PC-9 (cell line): ENCODE data around the gene GABRA4. TPM values are rescaled to one million over a fixed set of nuclear protein-coding genes. Genes with fewer than 3 reads are reported as not detected.

Experiments used
- BruUV-seq: library from RNA; stranded (reverse); fragments of 400-500 nt; replicated peaks from 2 replicates; lab custom pipeline; 2021; lab: Mats Ljungman, UMichigan
- CTCF ChIA-PET: fragments of 300-600 bp; sonication (Branson Sonifier 250); formaldehyde crosslinking; loops from one replicate; lab custom pipeline; 2022; ENCODE audit warnings: antibody characterized with exemption; lab: Charles Lee
- POLR2A ChIA-PET: fragments of 300-600 bp; sonication (Branson Sonifier 250); formaldehyde crosslinking; loops from one replicate; lab custom pipeline; 2022; ENCODE audit warnings: antibody characterized with exemption; ENCODE audit not compliant: unreplicated experiment; lab: Charles Lee
- DNase-seq, 2 experiments: peaks; one replicate each; pipeline versions ENCODE4 v3.0.0 to v3.0.0-alpha.2; 2015 to 2022; ENCODE audit warnings: mixed read lengths in 1 of 2
- H2AFZ ChIP-seq: fragments of 200-600 bp; sonication (generic); 2 replicates; pipeline ENCODE4 v1.8.1; 2017; ENCODE audit warnings: antibody characterized with exemption
- H3F3A ChIP-seq: fragments of 200-600 bp; sonication (generic); 2 replicates; pipeline ENCODE4 v1.8.1; 2017; ENCODE audit warnings: antibody characterized with exemption, mild to moderate bottlenecking, low read depth; ENCODE audit not compliant: insufficient read depth
- H3K27ac ChIP-seq: fragments of 200-600 bp; sonication (generic); 2 replicates; pipeline ENCODE4 v1.6.1; 2016; ENCODE audit warnings: mixed run types
- H3K27me3 ChIP-seq: fragments of 200-600 bp; sonication (generic); 2 replicates; pipeline ENCODE4 v1.6.1; 2016; ENCODE audit warnings: low read depth, mixed run types; ENCODE audit not compliant: insufficient read depth
- H3K36me3 ChIP-seq: fragments of 200-600 bp; sonication (generic); 2 replicates; pipeline ENCODE4 v1.6.1; 2016; ENCODE audit warnings: low read depth, mixed run types
- H3K4me1 ChIP-seq: fragments of 200-600 bp; sonication (generic); replicated peaks from 2 replicates; pipeline ENCODE4 v1.6.1; 2016; ENCODE audit warnings: mixed run types; ENCODE audit not compliant: insufficient read depth
- H3K4me2 ChIP-seq: fragments of 200-600 bp; sonication (generic); 2 replicates; pipeline ENCODE4 v1.6.1; 2017; ENCODE audit warnings: mixed run types
- H3K4me3 ChIP-seq: fragments of 200-600 bp; sonication (generic); 2 replicates; pipeline ENCODE4 v1.6.1; 2016; ENCODE audit warnings: mixed run types
- H3K79me2 ChIP-seq: fragments of 200-600 bp; sonication (generic); 2 replicates; pipeline ENCODE4 v1.6.1; 2017; ENCODE audit warnings: low read depth, mixed run types
- H3K9me2 ChIP-seq: fragments of 200-600 bp; sonication (generic); 2 replicates; pipeline ENCODE4 v1.8.1; 2017; ENCODE audit warnings: mild to moderate bottlenecking; ENCODE audit not compliant: insufficient read depth
- H3K9me3 ChIP-seq: fragments of 200-600 bp; sonication (generic); 2 replicates; pipeline ENCODE4 v1.8.1; 2016; ENCODE audit warnings: low read depth; ENCODE audit not compliant: insufficient read depth
- H4K20me1 ChIP-seq: fragments of 200-600 bp; sonication (generic); 2 replicates; pipeline ENCODE4 v1.8.1; 2017; ENCODE audit not compliant: insufficient read depth
- CTCF ChIP-seq: fragments of 200-600 bp; sonication (generic); conservative IDR thresholded peaks from 2 replicates; pipeline ENCODE4 v1.6.1; 2017; ENCODE audit warnings: mixed run types, antibody characterized with exemption, mild to moderate bottlenecking, moderate library complexity
- EZH2 ChIP-seq: fragments of 200-600 bp; sonication (generic); IDR thresholded peaks from 2 replicates; pipeline ENCODE4 v1.8.0; 2017; ENCODE audit warnings: antibody characterized with exemption, low read depth
- intact Hi-C: fragments of 100-400 bp; cut with micrococcal nuclease; formaldehyde crosslinking; loops from one replicate; pipeline ENCODE4 v1.10.0; 2022; ENCODE audit not compliant: unreplicated experiment
- total RNA-seq: library from RNA; stranded (reverse); gene quantifications from 2 replicates; pipeline ENCODE4 v1.2.3, GENCODE V29; 2021

Gene GABRA4
- total RNA-seq, 1 experiment from 2014 or later: not detected

DNA sequence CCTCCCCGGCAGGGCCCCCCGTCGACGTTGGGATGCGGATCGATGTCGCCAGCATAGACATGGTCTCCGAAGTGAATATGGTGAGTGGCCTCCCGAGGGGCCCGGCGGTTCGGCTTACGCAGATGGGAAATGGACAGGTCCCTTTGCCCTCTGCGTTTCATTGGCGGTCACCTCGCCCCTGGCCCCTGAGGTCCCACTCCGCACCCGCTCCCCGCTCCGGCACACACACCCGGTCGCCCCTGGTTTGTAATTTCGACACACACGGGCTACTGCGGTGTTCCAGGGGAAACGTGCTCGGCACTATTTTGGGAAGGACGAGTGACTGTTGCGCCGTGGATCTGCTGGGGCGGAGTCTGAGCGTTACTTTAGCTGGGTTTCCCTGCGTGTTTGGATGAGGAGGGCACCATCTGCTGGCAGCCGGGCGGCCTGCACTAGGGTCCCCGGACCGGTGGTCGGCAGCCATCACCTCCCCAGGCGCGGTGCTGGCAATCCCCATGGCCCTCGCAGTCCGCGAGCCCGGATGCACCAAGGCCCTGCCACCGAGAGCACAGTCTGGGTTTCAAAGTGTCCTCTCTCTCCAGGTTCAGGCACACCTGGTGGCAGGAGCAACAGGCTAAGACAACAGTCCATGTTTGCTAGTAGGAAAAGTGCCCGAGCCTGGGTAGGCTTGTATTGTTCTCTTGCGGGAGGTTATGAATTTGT is 39.2 kb upstream of the GABRA4 start:
- BruUV-seq: no TSS peak
- H3K27ac ChIP-seq: no peak overlapping the region
- H3K9me3 ChIP-seq: no peaks in the 10 kb centered on the region
- H3K4me1 ChIP-seq: no peaks in the 10 kb centered on the region
- POLR2A ChIA-PET: no interaction called here
- peak in 1 of 2 experiments; percentile 38 for DNase-seq
- no peaks in the 10 kb centered on the region for H3K9me2 ChIP-seq
- no peaks in the 10 kb centered on the region for H3F3A ChIP-seq
- CTCF ChIA-PET: no interaction called here
- H3K4me2 ChIP-seq: peak overlapping the region; percentile 82
- H4K20me1 ChIP-seq: no peaks in the 10 kb centered on the region
- H3K4me3 ChIP-seq: peak overlapping the region; percentile 54
- TF ChIP-seq CTCF: peak; percentile 66
- no peak for TF ChIP-seq EZH2
- peak overlapping the region; percentile 79 for H2AFZ ChIP-seq
- intact Hi-C loops: loop anchor here (1.0 kb wide), 1 partner anchor 188 kb away; no protein-coding TSS in a partner anchor
- no peaks in the 10 kb centered on the region for H3K79me2 ChIP-seq
- no peaks in the 10 kb centered on the region for H3K27me3 ChIP-seq
- H3K36me3 ChIP-seq: no peaks in the 10 kb centered on the region

DNA sequence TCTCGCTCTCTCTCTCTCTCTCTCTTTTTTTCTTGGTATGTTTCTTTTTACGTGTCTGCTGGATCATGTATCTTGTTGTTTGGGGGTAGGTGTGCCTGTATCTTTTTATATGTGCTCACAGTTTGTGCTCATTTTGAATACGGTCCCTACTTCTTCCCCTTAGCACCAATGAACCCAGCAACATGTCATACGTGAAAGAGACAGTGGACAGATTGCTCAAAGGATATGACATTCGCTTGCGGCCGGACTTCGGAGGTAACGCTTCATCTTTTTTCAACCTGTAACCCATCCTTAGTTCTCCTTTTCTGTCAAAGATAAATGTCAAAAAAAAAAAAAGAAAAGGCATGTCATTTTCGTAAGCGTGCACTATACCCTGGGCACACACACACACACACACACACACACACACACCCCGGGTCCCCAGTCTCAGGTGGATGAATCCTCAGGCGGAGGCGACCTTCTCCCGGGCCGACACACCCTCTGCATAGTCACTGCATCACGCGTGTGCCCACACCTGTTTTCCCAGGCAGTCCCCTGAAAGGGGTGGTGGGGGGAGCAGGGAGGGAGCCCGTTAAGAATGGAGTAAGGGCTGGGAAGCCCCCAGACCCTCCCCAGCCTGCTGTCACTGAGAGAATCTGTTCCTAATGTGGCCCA is 38.5 kb upstream of the GABRA4 start:
- H3K27ac ChIP-seq: no peak overlapping the region
- H2AFZ ChIP-seq: peak overlapping the region; percentile 79
- H3K4me1 ChIP-seq: no peaks in the 10 kb centered on the region
- TF ChIP-seq EZH2: no peak
- no peak for TF ChIP-seq CTCF
- no peaks in the 10 kb centered on the region for H3K9me3 ChIP-seq
- no peaks in the 10 kb centered on the region for H3K27me3 ChIP-seq
- intact Hi-C loops: loop anchor here (1.0 kb wide), 1 partner anchor 188 kb away; no protein-coding TSS in a partner anchor
- ChIA-PET POLR2A (no interaction called here), CTCF (no interaction called here)
- no peaks in the 10 kb centered on the region for H4K20me1 ChIP-seq
- peak overlapping the region; percentile 54; the same call in 1 of the 2 replicates for H3K4me3 ChIP-seq
- H3K9me2 ChIP-seq: no peaks in the 10 kb centered on the region
- H3K36me3 ChIP-seq: no peaks in the 10 kb centered on the region
- no peaks in the 10 kb centered on the region for H3K79me2 ChIP-seq
- no peak for DNase-seq
- peak overlapping the region; percentile 82 for H3K4me2 ChIP-seq
- no peaks in the 10 kb centered on the region for H3F3A ChIP-seq
- BruUV-seq: no TSS peak

DNA sequence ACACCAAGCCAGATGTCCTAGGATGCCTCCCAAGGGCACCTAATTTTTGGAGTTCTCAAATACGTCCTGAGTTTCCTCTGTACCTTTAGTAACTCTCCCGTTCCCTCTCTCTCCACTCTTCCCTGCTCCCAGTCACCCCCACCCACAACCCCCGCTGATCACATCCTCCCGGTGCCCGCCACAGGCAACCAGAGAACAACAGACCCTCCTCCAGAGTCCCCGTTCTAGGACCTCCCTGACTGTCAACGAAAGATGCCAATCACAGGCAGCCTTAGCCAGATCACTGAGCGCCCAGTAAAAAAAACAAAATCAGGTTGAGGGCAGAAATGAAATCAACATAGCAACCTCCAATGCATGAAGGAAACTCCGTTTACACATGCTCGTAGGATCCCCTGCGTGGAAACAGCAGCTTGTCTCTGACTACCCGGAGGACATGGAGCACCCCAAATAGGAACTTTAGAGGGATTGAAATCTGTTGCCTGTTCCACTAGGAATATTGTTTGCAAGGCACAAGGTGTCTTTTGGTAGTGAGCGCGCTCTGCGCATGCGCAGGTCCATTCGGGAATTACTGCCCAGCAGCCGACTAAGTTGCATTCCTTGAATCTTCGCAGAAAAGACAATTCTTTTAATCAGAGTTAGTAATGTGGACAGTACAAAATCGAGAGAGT is 37.8 kb upstream of the GABRA4 start, which contains the start of gene GABRB1:
Gene GABRB1, plus strand, starts transcription at position 557 of the 668 bp plus-strand sequence.
- no TSS peak for BruUV-seq
- no peaks in the 10 kb centered on the region for H3F3A ChIP-seq
- peak within 1 kb of the TSS; percentile 79 for H2AFZ ChIP-seq
- no peak for TF ChIP-seq CTCF
- no peak for TF ChIP-seq EZH2
- H3K4me3 ChIP-seq: peak within 1 kb of the TSS; percentile 54
- no peaks in the 10 kb centered on the region for H3K9me3 ChIP-seq
- peak in 1 of 2 experiments; percentile 5 for DNase-seq
- no peak within 1 kb of the TSS for H3K27ac ChIP-seq
- no peaks in the 10 kb centered on the region for H3K27me3 ChIP-seq
- CTCF ChIA-PET: no interaction called here
- intact Hi-C loops: no loop called here
- POLR2A ChIA-PET: no interaction called here
- no peaks in the 10 kb centered on the region for H3K4me1 ChIP-seq
- no peaks in the 10 kb centered on the region for H3K36me3 ChIP-seq
- H3K79me2 ChIP-seq: no peaks in the 10 kb centered on the region
- H4K20me1 ChIP-seq: no peaks in the 10 kb centered on the region
- peak within 1 kb of the TSS; percentile 82 for H3K4me2 ChIP-seq
- H3K9me2 ChIP-seq: no peaks in the 10 kb centered on the region
